ENCODE results near the gene ZNF683. TPM values are rescaled to one million over a fixed set of nuclear protein-coding genes. Genes with fewer than 3 reads are reported as not detected.

ZNF683 gene
- total and polyA plus RNA-seq, 4 donors: 0.14 TPM; not detected in 3

GRCh38 chr1:26327956-26328362, 44.6 kb downstream of the ZNF683 start:
- Histone ChIP-seq H3K4me1 (ENCODE audit: control insufficient read depth, insufficient read depth, low read length) (no peaks in the 10 kb centered on the region), H3K36me3 (ENCODE audit: control insufficient read depth, insufficient read depth, low read length) (no peaks in the 10 kb centered on the region), H3K9me3 (ENCODE audit: control insufficient read depth, insufficient read depth, low read length) (no peaks in the 10 kb centered on the region), H3K27me3 (ENCODE audit: control insufficient read depth, insufficient read depth, low read length) (no peaks in the 10 kb centered on the region), H3K27ac (ENCODE audit: low read depth, low read length) (no peak overlapping the region), H3K4me3 (ENCODE audit: low read depth, low read length) (no peak overlapping the region)
- no peak for DNase-seq (ENCODE audit: low read depth in 4 of 6, low spot score in 6 of 6)
- WGBS (ENCODE audit: insufficient coverage): 83% methylated on average over 7 of the region's 8 CpGs

GRCh38 chr1:26324550-26324949, 48.0 kb downstream of the ZNF683 start:
- Histone ChIP-seq H3K4me1 (ENCODE audit: control insufficient read depth, insufficient read depth, low read length) (peaks cover 3% of the 10 kb centered on the region), H3K9me3 (ENCODE audit: control insufficient read depth, insufficient read depth, low read length) (no peaks in the 10 kb centered on the region), H3K36me3 (ENCODE audit: control insufficient read depth, insufficient read depth, low read length) (peaks cover 3% of the 10 kb centered on the region), H3K4me3 (ENCODE audit: low read depth, low read length) (no peak overlapping the region), H3K27ac (ENCODE audit: low read depth, low read length) (no peak overlapping the region), H3K27me3 (ENCODE audit: control insufficient read depth, insufficient read depth, low read length) (no peaks in the 10 kb centered on the region)
- no peak for DNase-seq (ENCODE audit: low read depth in 4 of 6, low spot score in 6 of 6)
- WGBS (ENCODE audit: insufficient coverage): 100% methylated on average over 1 of the region's 3 CpGs

GRCh38 chr1:26323382-26323781, 49.2 kb downstream of the ZNF683 start:
- WGBS (ENCODE audit: insufficient coverage): 100% methylated on average over 1 of the region's 2 CpGs

GRCh38 chr1:26322042-26322331, 50.6 kb downstream of the ZNF683 start:
- no peak for DNase-seq (ENCODE audit: low read depth in 4 of 6, low spot score in 6 of 6)
- WGBS (ENCODE audit: insufficient coverage): 87% methylated on average over 8 of the region's 10 CpGs
- no peaks in the 10 kb centered on the region for H3K27me3 ChIP-seq (ENCODE audit: control insufficient read depth, insufficient read depth, low read length)
- no peak overlapping the region for H3K4me3 ChIP-seq (ENCODE audit: low read depth, low read length)
- no peak overlapping the region for H3K27ac ChIP-seq (ENCODE audit: low read depth, low read length)
- H3K36me3 ChIP-seq (ENCODE audit: control insufficient read depth, insufficient read depth, low read length): peaks cover 3% of the 10 kb centered on the region
- no peaks in the 10 kb centered on the region for H3K9me3 ChIP-seq (ENCODE audit: control insufficient read depth, insufficient read depth, low read length)
- H3K4me1 ChIP-seq (ENCODE audit: control insufficient read depth, insufficient read depth, low read length): peaks cover 3% of the 10 kb centered on the region

More at GRCh38 chr1:26323382-26323781, 49.2 kb downstream of the ZNF683 start:
- peaks cover 3% of the 10 kb centered on the region for H3K4me1 ChIP-seq (ENCODE audit: control insufficient read depth, insufficient read depth, low read length)
- no peak overlapping the region for H3K27ac ChIP-seq (ENCODE audit: low read depth, low read length)
- DNase-seq (ENCODE audit: low read depth in 4 of 6, low spot score in 6 of 6): no peak
- H3K27me3 ChIP-seq (ENCODE audit: control insufficient read depth, insufficient read depth, low read length): no peaks in the 10 kb centered on the region
- no peaks in the 10 kb centered on the region for H3K9me3 ChIP-seq (ENCODE audit: control insufficient read depth, insufficient read depth, low read length)
- H3K36me3 ChIP-seq (ENCODE audit: control insufficient read depth, insufficient read depth, low read length): peaks cover 3% of the 10 kb centered on the region
- H3K4me3 ChIP-seq (ENCODE audit: low read depth, low read length): no peak overlapping the region

- Histone ChIP-seq H3K9me3 (ENCODE audit: control insufficient read depth, insufficient read depth, low read length) (no peaks in the 10 kb centered on the region), H3K27me3 (ENCODE audit: control insufficient read depth, insufficient read depth, low read length) (no peaks in the 10 kb centered on the region), H3K4me3 (ENCODE audit: low read depth, low read length) (no peak overlapping the region), H3K4me1 (ENCODE audit: control insufficient read depth, insufficient read depth, low read length) (peaks cover 3% of the 10 kb centered on the region), H3K27ac (ENCODE audit: low read depth, low read length) (no peak overlapping the region), H3K36me3 (ENCODE audit: control insufficient read depth, insufficient read depth, low read length) (peaks cover 3% of the 10 kb centered on the region)
- peak; percentile 56 to 92 (median 67) for DNase-seq (ENCODE audit: low read depth in 4 of 6, low spot score in 6 of 6)
- 9% methylated on average over 10 of the region's 16 CpGs for WGBS (ENCODE audit: insufficient coverage)
Measured at GRCh38 chr1:26321315-26322041, 51.1 kb downstream of the ZNF683 start.

- Histone ChIP-seq H3K4me3 (ENCODE audit: low read depth, low read length) (no peak overlapping the region), H3K36me3 (ENCODE audit: control insufficient read depth, insufficient read depth, low read length) (peaks cover 3% of the 10 kb centered on the region), H3K27ac (ENCODE audit: low read depth, low read length) (no peak overlapping the region), H3K4me1 (ENCODE audit: control insufficient read depth, insufficient read depth, low read length) (peaks cover 3% of the 10 kb centered on the region), H3K27me3 (ENCODE audit: control insufficient read depth, insufficient read depth, low read length) (no peaks in the 10 kb centered on the region), H3K9me3 (ENCODE audit: control insufficient read depth, insufficient read depth, low read length) (no peaks in the 10 kb centered on the region)
- DNase-seq (ENCODE audit: low read depth in 4 of 6, low spot score in 6 of 6): no peak
- WGBS (ENCODE audit: insufficient coverage): no CpG with 5 or more reads among the region's 2 CpGs
Measured at GRCh38 chr1:26320896-26321295, 51.7 kb downstream of the ZNF683 start.

GRCh38 chr1:26318338-26319064, 54.0 kb downstream of the ZNF683 start:
- peaks cover 3% of the 10 kb centered on the region for H3K4me1 ChIP-seq (ENCODE audit: control insufficient read depth, insufficient read depth, low read length)
- no peak overlapping the region for H3K27ac ChIP-seq (ENCODE audit: low read depth, low read length)
- no peaks in the 10 kb centered on the region for H3K9me3 ChIP-seq (ENCODE audit: control insufficient read depth, insufficient read depth, low read length)
- no peak for DNase-seq (ENCODE audit: low read depth in 4 of 6, low spot score in 6 of 6)
- H3K4me3 ChIP-seq (ENCODE audit: low read depth, low read length): no peak overlapping the region
- WGBS (ENCODE audit: insufficient coverage): 91% methylated on average over 5 of the region's 9 CpGs
- H3K36me3 ChIP-seq (ENCODE audit: control insufficient read depth, insufficient read depth, low read length): peaks cover 3% of the 10 kb centered on the region
- no peaks in the 10 kb centered on the region for H3K27me3 ChIP-seq (ENCODE audit: control insufficient read depth, insufficient read depth, low read length)

- WGBS (ENCODE audit: insufficient coverage): 68% methylated on average over 10 of the region's 12 CpGs
- DNase-seq (ENCODE audit: low read depth in 4 of 6, low spot score in 6 of 6): no peak
- H3K27ac ChIP-seq (ENCODE audit: low read depth, low read length): no peak within 1 kb of the TSS
- peaks cover 3% of the 10 kb centered on the region for H3K4me1 ChIP-seq (ENCODE audit: control insufficient read depth, insufficient read depth, low read length)
- no peaks in the 10 kb centered on the region for H3K9me3 ChIP-seq (ENCODE audit: control insufficient read depth, insufficient read depth, low read length)
- H3K4me3 ChIP-seq (ENCODE audit: low read depth, low read length): no peak within 1 kb of the TSS
- peaks cover 3% of the 10 kb centered on the region for H3K36me3 ChIP-seq (ENCODE audit: control insufficient read depth, insufficient read depth, low read length)
- no peaks in the 10 kb centered on the region for H3K27me3 ChIP-seq (ENCODE audit: control insufficient read depth, insufficient read depth, low read length)
Measured at GRCh38 chr1:26317612-26318337, 54.8 kb downstream of the ZNF683 start, which contains the start of gene CD52. Gene CD52, plus strand, starts transcription at chr1:26317958. Its CDS starts 60 bp downstream, at chr1:26318018.

GRCh38 chr1:26317146-26317545, 55.4 kb downstream of the ZNF683 start:
- no peak overlapping the region for H3K27ac ChIP-seq (ENCODE audit: low read depth, low read length)
- H3K4me1 ChIP-seq (ENCODE audit: control insufficient read depth, insufficient read depth, low read length): peaks cover 3% of the 10 kb centered on the region
- 100% methylated on average over 1 of the region's 2 CpGs for WGBS (ENCODE audit: insufficient coverage)
- H3K4me3 ChIP-seq (ENCODE audit: low read depth, low read length): no peak overlapping the region
- no peak for DNase-seq (ENCODE audit: low read depth in 4 of 6, low spot score in 6 of 6)
- no peaks in the 10 kb centered on the region for H3K9me3 ChIP-seq (ENCODE audit: control insufficient read depth, insufficient read depth, low read length)
- H3K36me3 ChIP-seq (ENCODE audit: control insufficient read depth, insufficient read depth, low read length): peaks cover 3% of the 10 kb centered on the region
- H3K27me3 ChIP-seq (ENCODE audit: control insufficient read depth, insufficient read depth, low read length): no peaks in the 10 kb centered on the region

Data from spinal cord (tissue), 10 donors.